ENCODE results near the gene PHOX2B.
"Not testable (repeated sequence)": the region's sequence is repeated elsewhere in the genome, so short reads cannot be mapped to it uniquely, and the experiment has no call there.

Gene PHOX2B

GRCh38 chr4:41750121-41750625, 1.6 kb upstream of the PHOX2B start:
- DNase-seq (ENCODE audit: low read depth, low spot score), result no peak
- no peak overlapping the region for H3K4me3 ChIP-seq (ENCODE audit: low read length)

- no peak overlapping the region for H3K4me3 ChIP-seq (ENCODE audit: low read length)
- no peak for DNase-seq (ENCODE audit: low read depth, low spot score)
Observed at GRCh38 chr4:41749631-41750039, 1.1 kb upstream of the PHOX2B start.

GRCh38 chr4:41748074-41748570, 403 bp downstream of the PHOX2B start:
- DNase-seq (ENCODE audit: low read depth, low spot score), result no peak
- no peak overlapping the region for H3K4me3 ChIP-seq (ENCODE audit: low read length)

GRCh38 chr4:41747230-41748055, 1.1 kb downstream of the PHOX2B start:
- DNase-seq (ENCODE audit: low read depth, low spot score), result no peak
- no peak overlapping the region for H3K4me3 ChIP-seq (ENCODE audit: low read length)

- no peak for DNase-seq (ENCODE audit: low read depth, low spot score)
- H3K4me3 ChIP-seq (ENCODE audit: low read length), result no peak overlapping the region
Observed at GRCh38 chr4:41746440-41747229, 1.9 kb downstream of the PHOX2B start.

- no peak for DNase-seq (ENCODE audit: low read depth, low spot score)
- H3K4me3 ChIP-seq (ENCODE audit: low read length), result no peak overlapping the region
Observed at GRCh38 chr4:41746025-41746439, 2.5 kb downstream of the PHOX2B start.

- H3K4me3 ChIP-seq (ENCODE audit: low read length), result no peak overlapping the region
Observed at GRCh38 chr4:41745292-41746024, 3.1 kb downstream of the PHOX2B start.

GRCh38 chr4:41744572-41745291, 3.8 kb downstream of the PHOX2B start:
- H3K4me3 ChIP-seq (ENCODE audit: low read length), result no peak overlapping the region
- no peak for DNase-seq (ENCODE audit: low read depth, low spot score)

More at GRCh38 chr4:41745292-41746024, 3.1 kb downstream of the PHOX2B start:
- DNase-seq (ENCODE audit: low read depth, low spot score), result no peak

- DNase-seq (ENCODE audit: low read depth, low spot score), result no peak
- H3K4me3 ChIP-seq (ENCODE audit: low read length), result no peak overlapping the region
Observed at GRCh38 chr4:41741354-41741753, 7.2 kb downstream of the PHOX2B start.

GRCh38 chr4:41737491-41737890, 11.0 kb downstream of the PHOX2B start:
- DNase-seq (ENCODE audit: low read depth, low spot score); H3K4me3 ChIP-seq (ENCODE audit: low read length): not testable (repeated sequence)

GRCh38 chr4:41734371-41734770, 14.2 kb downstream of the PHOX2B start:
- no peak overlapping the region for H3K4me3 ChIP-seq (ENCODE audit: low read length)
- no peak for DNase-seq (ENCODE audit: low read depth, low spot score)

GRCh38 chr4:41731569-41732126, 16.9 kb downstream of the PHOX2B start:
- no peak for DNase-seq (ENCODE audit: low read depth, low spot score)
- no peak overlapping the region for H3K4me3 ChIP-seq (ENCODE audit: low read length)

GRCh38 chr4:41728573-41728913, 20.0 kb downstream of the PHOX2B start:
- H3K4me3 ChIP-seq (ENCODE audit: low read length), result no peak overlapping the region
- no peak for DNase-seq (ENCODE audit: low read depth, low spot score)

GRCh38 chr4:41727861-41728572, 20.5 kb downstream of the PHOX2B start:
- no peak overlapping the region for H3K4me3 ChIP-seq (ENCODE audit: low read length)
- no peak for DNase-seq (ENCODE audit: low read depth, low spot score)

- no peak for DNase-seq (ENCODE audit: low read depth, low spot score)
- no peak overlapping the region for H3K4me3 ChIP-seq (ENCODE audit: low read length)
Observed at GRCh38 chr4:41725254-41725653, 23.3 kb downstream of the PHOX2B start.

GRCh38 chr4:41723286-41723685, 25.2 kb downstream of the PHOX2B start:
- DNase-seq (ENCODE audit: low read depth, low spot score), result no peak
- no peak overlapping the region for H3K4me3 ChIP-seq (ENCODE audit: low read length)

GRCh38 chr4:41722181-41722580, 26.3 kb downstream of the PHOX2B start:
- H3K4me3 ChIP-seq (ENCODE audit: low read length), result no peak overlapping the region
- no peak for DNase-seq (ENCODE audit: low read depth, low spot score)

- DNase-seq (ENCODE audit: low read depth, low spot score), result no peak
- H3K4me3 ChIP-seq (ENCODE audit: low read length), result no peak overlapping the region
Observed at GRCh38 chr4:41719417-41719816, 29.1 kb downstream of the PHOX2B start.

Data from Jurkat, Clone E6-1 (cell line).